Left ventricle myocardium inferior (tissue), 1 donor: Measurements from ENCODE around the gene MUTYH. TPM values are rescaled to one million over a fixed set of nuclear protein-coding genes. Genes with fewer than 3 reads are reported as not detected.
"Not testable (repeated sequence)": the region's sequence is repeated elsewhere in the genome, so short reads cannot be mapped to it uniquely, and the experiment has no call there.

Experiments
- DNase-seq: peaks from one replicate; pipeline ENCODE4 v3.0.0-alpha.2; 2020
- H3K27ac ChIP-seq: fragments of 200-600 bp; replicated peaks from 2 replicates; pipeline ENCODE4 v1.8.0; 2021
- H3K27me3 ChIP-seq: fragments of 200-600 bp; 2 replicates; pipeline ENCODE4 v1.8.0; 2021; ENCODE audit warnings: low read depth
- H3K36me3 ChIP-seq: fragments of 200-600 bp; 2 replicates; pipeline ENCODE4 v1.8.0; 2021
- H3K4me1 ChIP-seq: fragments of 200-600 bp; 2 replicates; pipeline ENCODE4 v1.8.0; 2021
- H3K4me3 ChIP-seq: fragments of 200-600 bp; 2 replicates; pipeline ENCODE4 v1.8.0; 2021; ENCODE audit warnings: mild to moderate bottlenecking, moderate library complexity
- H3K9me3 ChIP-seq: fragments of 200-600 bp; replicated peaks from 2 replicates; pipeline ENCODE4 v1.8.0; 2021
- CTCF ChIP-seq: fragments of 200-600 bp; IDR thresholded peaks from 2 replicates; pipeline ENCODE4 v1.8.0; 2021; ENCODE audit warnings: antibody characterized with exemption, mild to moderate bottlenecking, borderline replicate concordance
- intact Hi-C: fragments of 100-400 bp; cut with micrococcal nuclease; formaldehyde crosslinking; loops from one replicate; pipeline ENCODE4 v1.11.0; 2022
- long read RNA-seq: library from polyadenylated mRNA; unstranded; transcript quantifications from one replicate; pipeline ENCODE4 v2.0.0, GENCODE V29; 2021
- total RNA-seq: library from RNA; stranded (reverse); fragmentation: NEBNext Ultra II Directional; extraction: Animal tissue kit (Norgen Biotek cat#: 25700); gene quantifications from one replicate; pipeline ENCODE4 v1.2.1, GENCODE V29; 2021
- donor health status: DM: no; HTN: yes; CAD: no; lungs with severe emphysema.

The MUTYH gene
- total RNA-seq, result 8.1 TPM
- long read RNA-seq, partial matches to known transcripts, result 0 of 9 reads
- long read RNA-seq, other reads (novel, unspliced or antisense), result 6 of 9 reads

DNA sequence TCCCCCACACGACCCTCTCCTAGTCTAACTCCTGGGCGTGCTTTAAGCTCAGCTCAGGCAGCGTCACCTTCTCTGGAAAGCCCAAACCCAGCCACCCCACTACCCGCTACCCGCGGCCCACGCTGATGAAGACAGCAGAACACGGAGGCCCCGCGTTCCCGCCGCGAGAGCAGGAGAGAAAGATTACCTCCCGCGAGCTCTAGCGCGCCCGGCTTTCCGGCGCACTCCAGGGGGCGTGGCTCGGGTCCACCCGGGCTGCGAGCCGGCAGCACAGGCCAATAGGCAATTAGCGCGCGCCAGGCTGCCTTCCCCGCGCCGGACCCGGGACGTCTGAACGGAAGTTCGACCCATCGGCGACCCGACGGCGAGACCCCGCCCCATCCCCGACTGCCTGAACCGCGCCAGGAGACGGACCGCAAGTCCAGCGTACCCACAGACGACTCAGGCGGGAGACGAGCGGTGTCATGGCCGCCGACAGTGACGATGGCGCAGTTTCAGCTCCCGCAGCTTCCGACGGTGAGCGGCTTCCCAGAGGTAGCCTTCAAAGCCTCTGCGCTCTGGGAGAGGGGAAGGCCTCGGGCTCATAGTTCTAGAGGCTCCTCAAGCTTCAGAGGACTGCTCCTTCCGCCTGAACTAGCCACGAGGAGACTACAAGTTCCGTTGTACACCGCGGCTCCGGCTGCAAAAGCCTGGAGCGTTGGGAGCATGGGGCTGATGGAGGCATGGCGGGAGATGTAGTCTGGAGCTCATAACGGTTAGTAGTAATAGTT is at the start of gene MUTYH, which contains the start of gene TOE1:
TSS of gene MUTYH (minus strand) at position 652 of the 770 bp plus-strand sequence. CDS start 5,935 bp downstream, outside the sequence.
TSS of gene TOE1 (plus strand) at position 382 of the 770 bp plus-strand sequence. CDS start at position 465, 83 bp downstream.
- Histone ChIP-seq H3K4me3 (peak within 1 kb of the TSS; percentile 97), H3K27me3 (no peaks in the 10 kb centered on the region), H3K4me1 (peaks cover 42% of the 10 kb centered on the region), H3K27ac (peak within 1 kb of the TSS; percentile 100), H3K36me3 (peaks cover 34% of the 10 kb centered on the region), H3K9me3 (no peaks in the 10 kb centered on the region)
- intact Hi-C loops, result no loop called here
- peak; percentile 95 for DNase-seq
- peak; percentile 14 for TF ChIP-seq CTCF

DNA sequence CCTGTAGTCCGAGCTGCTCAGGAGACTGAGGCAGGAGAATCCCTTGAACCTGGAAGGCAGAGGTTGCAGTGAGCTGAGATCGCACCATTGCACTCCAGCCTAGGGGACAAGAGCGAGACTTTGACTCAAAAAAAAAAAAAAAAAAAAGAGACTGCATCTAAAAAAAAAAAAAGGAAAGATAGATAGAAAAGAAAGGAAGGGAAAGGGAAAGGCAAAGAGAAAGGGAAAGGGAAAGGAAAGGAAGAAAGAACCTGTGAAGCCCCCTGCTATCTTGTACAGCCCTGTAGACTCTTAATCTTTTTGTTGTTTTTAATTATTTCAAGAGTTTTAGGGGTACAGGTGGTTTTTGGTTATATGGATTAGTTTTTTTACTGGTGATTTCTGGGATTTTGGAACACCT is 46.0 kb upstream of the MUTYH start:
- H3K36me3 ChIP-seq, result no peaks in the 10 kb centered on the region
- H3K27me3 ChIP-seq, result no peaks in the 10 kb centered on the region
- H3K4me1 ChIP-seq, result no peaks in the 10 kb centered on the region
- H3K27ac ChIP-seq, result no peak overlapping the region
- TF ChIP-seq CTCF, result no peak
- H3K9me3 ChIP-seq, result no peaks in the 10 kb centered on the region
- no peak for DNase-seq
- intact Hi-C loops, result no loop called here
- no peak overlapping the region for H3K4me3 ChIP-seq

GRCh38 chr1:45385302-45385701 is 45.1 kb upstream of the MUTYH start:
- intact Hi-C loops, result no loop called here
- DNase-seq, result no peak
- no peak overlapping the region for H3K4me3 ChIP-seq
- TF ChIP-seq CTCF, result no peak
- H3K9me3 ChIP-seq, result no peaks in the 10 kb centered on the region
- no peaks in the 10 kb centered on the region for H3K4me1 ChIP-seq
- H3K27me3 ChIP-seq, result no peaks in the 10 kb centered on the region
- no peak overlapping the region for H3K27ac ChIP-seq
- H3K36me3 ChIP-seq, result no peaks in the 10 kb centered on the region

GRCh38 chr1:45384213-45384612 is 44.0 kb upstream of the MUTYH start:
- H3K4me1 ChIP-seq, H3K27ac ChIP-seq, DNase-seq, intact Hi-C loops, H3K4me3 ChIP-seq, H3K27me3 ChIP-seq, H3K9me3 ChIP-seq, H3K36me3 ChIP-seq: not testable (repeated sequence)

- DNase-seq, result no peak
- intact Hi-C loops, result no loop called here
- Histone ChIP-seq H3K4me1 (no peaks in the 10 kb centered on the region), H3K4me3 (no peak overlapping the region), H3K36me3 (no peaks in the 10 kb centered on the region), H3K9me3 (no peaks in the 10 kb centered on the region), H3K27me3 (no peaks in the 10 kb centered on the region), H3K27ac (no peak overlapping the region)
- no peak for TF ChIP-seq CTCF
Measured at GRCh38 chr1:45383191-45383590, 43.0 kb upstream of the MUTYH start.

GRCh38 chr1:45381243-45381642 is 41.0 kb upstream of the MUTYH start:
- intact Hi-C loops, result no loop called here
- DNase-seq, result no peak
- TF ChIP-seq CTCF, result no peak

More at GRCh38 chr1:45381243-45381642, 41.0 kb upstream of the MUTYH start:
- H3K36me3 ChIP-seq, result no peaks in the 10 kb centered on the region
- H3K27me3 ChIP-seq, result no peaks in the 10 kb centered on the region
- no peak overlapping the region for H3K27ac ChIP-seq
- no peak overlapping the region for H3K4me3 ChIP-seq
- peaks cover under 1% of the 10 kb centered on the region for H3K4me1 ChIP-seq
- H3K9me3 ChIP-seq, result no peaks in the 10 kb centered on the region
